Mammary epithelial cell (primary cell): Measurements from ENCODE around the gene MC1R.

Experiments used
- EZH2 ChIP-seq: IDR thresholded peaks from 2 replicates; pipeline ENCODE4 v1.6.1; 2012; ENCODE audit warnings: low read length, inconsistent platforms, borderline replicate concordance
- TF ChIP-seq, protein P1 (sequence below), 2 donors: IDR thresholded peaks in 1 of 2; conservative IDR thresholded peaks in 1 of 2; 2 replicates each; pipeline ENCODE4 v1.5.1; 2011 to 2012; ENCODE audit warnings: inconsistent platforms in 2 of 2, low read length in 2 of 2, mild to moderate bottlenecking in 2 of 2, control low read depth in 1 of 2, low read depth in 1 of 2; ENCODE audit not compliant: insufficient read depth in 1 of 2; ENCODE audit errors: extremely low read depth in 1 of 2

DNA sequence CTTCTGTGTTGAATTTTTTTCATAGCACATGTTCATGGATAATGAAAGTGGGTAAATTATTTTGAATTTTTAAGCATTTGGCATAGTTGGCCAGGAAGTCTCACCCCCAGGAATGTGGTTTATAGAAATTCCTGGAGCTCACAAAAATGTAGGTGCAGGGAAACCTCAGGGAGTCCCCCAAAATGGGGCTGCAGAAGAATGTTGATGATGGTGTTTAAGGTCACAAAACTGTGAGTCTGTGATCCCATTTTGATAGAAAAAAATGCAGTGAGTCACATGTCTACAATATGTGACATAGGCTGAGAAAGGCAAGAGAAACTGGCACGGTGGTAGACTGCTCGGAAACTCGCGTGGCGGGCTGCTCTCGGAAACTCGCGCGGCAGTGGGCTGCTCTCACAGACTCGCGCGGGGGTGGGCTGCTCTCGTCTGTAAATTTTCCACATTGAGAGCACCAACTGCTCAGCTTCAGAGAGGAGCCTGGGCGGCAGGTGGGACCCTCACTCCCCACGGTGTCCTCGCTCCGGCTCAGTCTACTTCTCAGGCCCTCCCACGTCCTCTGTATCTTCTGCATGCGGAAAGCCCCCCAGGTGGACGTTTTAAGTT is 18.7 kb upstream of the MC1R start:
- TF ChIP-seq, protein P1, sequence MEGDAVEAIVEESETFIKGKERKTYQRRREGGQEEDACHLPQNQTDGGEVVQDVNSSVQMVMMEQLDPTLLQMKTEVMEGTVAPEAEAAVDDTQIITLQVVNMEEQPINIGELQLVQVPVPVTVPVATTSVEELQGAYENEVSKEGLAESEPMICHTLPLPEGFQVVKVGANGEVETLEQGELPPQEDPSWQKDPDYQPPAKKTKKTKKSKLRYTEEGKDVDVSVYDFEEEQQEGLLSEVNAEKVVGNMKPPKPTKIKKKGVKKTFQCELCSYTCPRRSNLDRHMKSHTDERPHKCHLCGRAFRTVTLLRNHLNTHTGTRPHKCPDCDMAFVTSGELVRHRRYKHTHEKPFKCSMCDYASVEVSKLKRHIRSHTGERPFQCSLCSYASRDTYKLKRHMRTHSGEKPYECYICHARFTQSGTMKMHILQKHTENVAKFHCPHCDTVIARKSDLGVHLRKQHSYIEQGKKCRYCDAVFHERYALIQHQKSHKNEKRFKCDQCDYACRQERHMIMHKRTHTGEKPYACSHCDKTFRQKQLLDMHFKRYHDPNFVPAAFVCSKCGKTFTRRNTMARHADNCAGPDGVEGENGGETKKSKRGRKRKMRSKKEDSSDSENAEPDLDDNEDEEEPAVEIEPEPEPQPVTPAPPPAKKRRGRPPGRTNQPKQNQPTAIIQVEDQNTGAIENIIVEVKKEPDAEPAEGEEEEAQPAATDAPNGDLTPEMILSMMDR (conservative IDR thresholded peaks at IDR 0.05 in 1 of 2, IDR thresholded peaks at IDR 0.05 in 1 of 2; ENCODE audit: extremely low read depth in 1 of 2, insufficient read depth in 1 of 2, low read depth in 1 of 2, low read length in 2 of 2) = no peak
- no peak for TF ChIP-seq EZH2
